ENCODE results near the gene CHD5. TPM values are rescaled to one million over a fixed set of nuclear protein-coding genes. Genes with fewer than 3 reads are reported as not detected.

The CHD5 gene
- total and polyA plus RNA-seq, 2 of the 4 experiments (the other 2 are of a cell fraction), result under 0.01 to 0.09 TPM

- Histone ChIP-seq H4K91ac (ENCODE audit: insufficient read depth, low read depth, low read length) (no peak overlapping the region), H3K79me1 (ENCODE audit: low read depth in 1 of 2, low read length in 2 of 2) (no peaks in the 10 kb centered on the region), H3K9me1 (ENCODE audit: insufficient read depth, low read length) (no peaks in the 10 kb centered on the region), H2BK15ac (ENCODE audit: low read depth, low read length) (no peak overlapping the region), H4K8ac (ENCODE audit: low read depth in 2 of 2, low read length in 2 of 2) (no peak overlapping the region), H3K9ac (ENCODE audit: low read depth, low read length) (no peak overlapping the region), H2BK120ac (ENCODE audit: low read depth, low read length) (no peak overlapping the region), H3K36me3 (ENCODE audit: control insufficient read depth, insufficient read depth, low read length) (no peaks in the 10 kb centered on the region), H3K56ac (ENCODE audit: extremely low read depth, insufficient read depth, low read length) (no peak overlapping the region), H3K4ac (ENCODE audit: low read depth, low read length) (no peak overlapping the region), H3K23ac (ENCODE audit: low read depth, low read length) (no peak overlapping the region), H3K9me3 (ENCODE audit: control insufficient read depth, insufficient read depth, low read length) (no peaks in the 10 kb centered on the region), H2AK9ac (replicated peaks; ENCODE audit: low read depth, low read length, poor library complexity) (no peak overlapping the region), H2BK5ac (ENCODE audit: low read depth, low read length, poor library complexity, severe bottlenecking) (no peak overlapping the region), H3K4me1 (ENCODE audit: control insufficient read depth, insufficient read depth, low read length) (no peaks in the 10 kb centered on the region), H3K4me3 (ENCODE audit: insufficient read depth, low read depth, low read length) (no peak overlapping the region), H3K27me3 (ENCODE audit: control insufficient read depth, insufficient read depth, low read length) (peaks cover 10% of the 10 kb centered on the region; the same call in 1 of the 2 replicates), H4K20me1 (ENCODE audit: insufficient read depth, low read length) (no peaks in the 10 kb centered on the region), H3K18ac (ENCODE audit: low read depth, low read length) (no peak overlapping the region), H3K14ac (replicated peaks; ENCODE audit: low read depth, low read length) (no peak overlapping the region), H3K4me2 (ENCODE audit: low read depth, low read length) (no peak overlapping the region), H3K27ac (ENCODE audit: insufficient read depth, low read length) (no peak overlapping the region), H2BK20ac (ENCODE audit: low read depth, low read length) (no peak overlapping the region), H2AK5ac (ENCODE audit: low read depth, low read length) (no peak overlapping the region), H4K5ac (ENCODE audit: low read depth, low read length) (no peak overlapping the region), H2AFZ (replicated peaks; ENCODE audit: low read length, poor library complexity) (no peak overlapping the region)
- ChIA-PET CTCF (interaction anchor here (1.2 kb wide), 1 partner anchor 10 kb away, joined by 3 read pairs; no protein-coding TSS in a partner anchor), POLR2A (ENCODE audit: unreplicated experiment) (no interaction called here)
- ATAC-seq (ENCODE audit: low read depth) (no peak), DNase-seq (no peak)
- no TSS peak for BruUV-seq (replicated peaks)
- dilution Hi-C loops (cut with HindIII; ENCODE audit: low sequenced_read_pairs, unreplicated experiment), result no loop called here
- in situ Hi-C loops (cut with MboI; ENCODE audit: low sequenced_read_pairs), result no loop called here
- TF ChIP-seq ELK1 (IDR thresholded peaks at IDR 0.05; ENCODE audit: borderline replicate concordance, low read depth, low read length) (no peak), MAFK (IDR thresholded peaks at IDR 0.05; ENCODE audit: low read depth, low read length) (peak; percentile 55; the same call in 1 of the 2 replicates)
- intact Hi-C loops (cut with micrococcal nuclease), result no loop called here
- 20% methylated on average over 1 of the region's 6 CpGs; no CpG with 5 or more reads in 1 of the 2 experiments for WGBS, 2 experiments (ENCODE audit: extremely low coverage in 2 of 2, insufficient read length in 1 of 2)
Observed at GRCh38 chr1:6062670-6063069, 117.5 kb downstream of the CHD5 start.

Data from IMR-90 (cell line).